Mesenchymal stem cell (in vitro differentiated cells and primary cell): Measurements from ENCODE around the gene UACA.

Source experiments
- DNase-seq: peaks from one replicate; pipeline ENCODE4 v3.0.0-alpha.2; 2013
- H2AFZ ChIP-seq: one replicate; pipeline ENCODE4 v1.6.1; 2013; ENCODE audit warnings: low read depth, mild to moderate bottlenecking, control low read depth, inconsistent platforms, low read length, moderate library complexity
- H2AK5ac ChIP-seq: 2 replicates; pipeline ENCODE4 v1.6.1; 2013; ENCODE audit warnings: low read length, moderate library complexity, mild to moderate bottlenecking, inconsistent platforms; ENCODE audit not compliant: severe bottlenecking
- H2BK120ac ChIP-seq: one replicate; pipeline ENCODE4 v1.6.1; 2013; ENCODE audit warnings: low read depth, mild to moderate bottlenecking, inconsistent platforms, low read length, moderate library complexity
- H2BK12ac ChIP-seq, 2 experiments: one replicate each; pipeline ENCODE4 v1.6.1; 2013; ENCODE audit warnings: inconsistent platforms in 2 of 2, low read length in 2 of 2, mild to moderate bottlenecking in 2 of 2, moderate library complexity in 2 of 2, control low read depth in 1 of 2
- H2BK15ac ChIP-seq: one replicate; pipeline ENCODE4 v1.6.1; 2013; ENCODE audit warnings: mild to moderate bottlenecking, low read depth, inconsistent platforms; ENCODE audit not compliant: poor library complexity, severe bottlenecking
- H2BK5ac ChIP-seq: 2 replicates; pipeline ENCODE4 v1.6.1; 2013; ENCODE audit warnings: low read depth, mild to moderate bottlenecking, low read length, control low read depth, inconsistent platforms; ENCODE audit not compliant: poor library complexity, severe bottlenecking
- H3K14ac ChIP-seq, 2 experiments: one replicate each; pipeline ENCODE4 v1.6.1; 2013; ENCODE audit warnings: inconsistent platforms in 2 of 2, low read length in 2 of 2, control low read depth in 1 of 2, mild to moderate bottlenecking in 1 of 2, moderate library complexity in 1 of 2
- H3K18ac ChIP-seq, 2 experiments: one replicate each; pipeline ENCODE4 v1.6.1; 2013; ENCODE audit warnings: inconsistent platforms in 2 of 2, low read length in 2 of 2, control low read depth in 1 of 2, low read depth in 1 of 2, mild to moderate bottlenecking in 1 of 2
- H3K23ac ChIP-seq, 2 experiments: one replicate each; pipeline ENCODE4 v1.6.1; 2013; ENCODE audit warnings: inconsistent platforms in 2 of 2, low read length in 2 of 2, mild to moderate bottlenecking in 2 of 2, moderate library complexity in 2 of 2, control low read depth in 1 of 2
- H3K27ac ChIP-seq: 2 replicates; pipeline ENCODE4 v1.5.1; 2013; ENCODE audit warnings: mild to moderate bottlenecking, moderate library complexity, low read length, control low read depth, inconsistent platforms; ENCODE audit not compliant: poor library complexity, severe bottlenecking
- H3K27me3 ChIP-seq, 2 experiments: 2 replicates each; pipeline versions ENCODE4 v1.6.1 to v1.7.0; 2013; ENCODE audit warnings: low read length in 2 of 2, mild to moderate bottlenecking in 2 of 2, moderate library complexity in 2 of 2, control low read depth in 1 of 2, inconsistent platforms in 1 of 2; ENCODE audit not compliant: control insufficient read depth in 1 of 2, insufficient read depth in 1 of 2
- H3K36me3 ChIP-seq, 2 experiments: 2 replicates each; pipeline versions ENCODE4 v1.6.1 to v1.7.0; 2013; ENCODE audit warnings: low read length in 2 of 2, control low read depth in 1 of 2, inconsistent platforms in 1 of 2, low read depth in 1 of 2, mild to moderate bottlenecking in 1 of 2; ENCODE audit not compliant: insufficient read depth in 2 of 2, control insufficient read depth in 1 of 2
- H3K4ac ChIP-seq, 2 experiments: one replicate each; pipeline ENCODE4 v1.6.1; 2013; ENCODE audit warnings: inconsistent platforms in 2 of 2, low read length in 2 of 2, mild to moderate bottlenecking in 2 of 2, moderate library complexity in 2 of 2, control low read depth in 1 of 2, low read depth in 1 of 2
- H3K4me1 ChIP-seq: 2 replicates; pipeline ENCODE4 v1.6.1; 2013; ENCODE audit warnings: low read depth, low read length, control low read depth; ENCODE audit not compliant: control insufficient read depth, insufficient read depth
- H3K4me2 ChIP-seq: 2 replicates; pipeline ENCODE4 v1.6.1; 2013; ENCODE audit warnings: low read length, mild to moderate bottlenecking, inconsistent platforms; ENCODE audit not compliant: poor library complexity, severe bottlenecking
- H3K4me3 ChIP-seq, 2 experiments: 2 replicates each; pipeline versions ENCODE4 v1.5.1 to v1.7.0; 2013; ENCODE audit warnings: low read length in 2 of 2, mild to moderate bottlenecking in 2 of 2, control low read depth in 1 of 2, low read depth in 1 of 2; ENCODE audit not compliant: insufficient read depth in 1 of 2
- H3K79me1 ChIP-seq: replicated peaks from 2 replicates; pipeline ENCODE4 v1.6.1; 2013; ENCODE audit warnings: mild to moderate bottlenecking, control low read depth, low read length, inconsistent platforms; ENCODE audit not compliant: poor library complexity, severe bottlenecking
- H3K9ac ChIP-seq: 2 replicates; pipeline ENCODE4 v1.7.0; 2013; ENCODE audit warnings: mild to moderate bottlenecking, low read length, moderate library complexity
- H3K9me3 ChIP-seq: 2 replicates; pipeline ENCODE4 v1.7.0; 2013; ENCODE audit warnings: mild to moderate bottlenecking, low read length; ENCODE audit not compliant: control insufficient read depth
- H4K8ac ChIP-seq: one replicate; pipeline ENCODE4 v1.6.1; 2013; ENCODE audit warnings: inconsistent platforms, mild to moderate bottlenecking, low read length, moderate library complexity
- H4K91ac ChIP-seq: one replicate; pipeline ENCODE4 v1.6.1; 2013; ENCODE audit warnings: mild to moderate bottlenecking, low read length, inconsistent platforms
- WGBS: methylation state at CpG from one replicate; pipeline ENCODE4 v1.1.7; 2013; ENCODE audit warnings: mixed read lengths; 5-methylcytosine and 5-hydroxymethylcytosine counted together

UACA gene

DNA sequence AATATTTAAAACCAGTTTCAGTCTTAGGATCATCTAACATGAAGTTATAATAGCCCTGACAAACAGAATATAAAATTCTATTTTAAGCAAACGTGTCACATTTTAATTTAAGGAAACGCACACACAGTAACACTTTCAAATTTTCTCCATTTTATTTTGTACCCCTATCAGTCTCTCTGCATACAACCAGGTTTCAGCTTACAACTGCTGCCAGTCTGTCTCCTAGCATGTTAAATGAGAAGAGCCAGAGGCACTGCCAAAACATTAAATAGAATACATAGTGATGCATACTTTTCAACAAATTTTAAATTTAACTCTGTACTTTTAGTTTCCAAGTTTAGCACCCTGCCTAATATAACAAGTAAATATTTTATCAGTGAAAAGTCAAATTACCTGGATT is 60.8 kb downstream of the UACA start:
- Histone ChIP-seq H2BK120ac (no peak overlapping the region), H3K27ac (peak overlapping the region; percentile 62), H2BK15ac (no peak overlapping the region), H3K9me3 (no peaks in the 10 kb centered on the region), H2BK5ac (no peak overlapping the region), H3K4me2 (no peak overlapping the region), H4K8ac (no peak overlapping the region), H2AFZ (no peak overlapping the region), H3K23ac (no peak overlapping the region), H3K79me1 (peaks cover 8% of the 10 kb centered on the region), H3K18ac (no peak overlapping the region), H2BK12ac (no peak overlapping the region), H3K4me1 (peaks cover 6% of the 10 kb centered on the region), H3K27me3 (no peaks in the 10 kb centered on the region), H4K91ac (no peak overlapping the region), H3K14ac (no peak overlapping the region), H3K9ac (peak overlapping the region; percentile 93), H3K4ac (no peak overlapping the region), H3K4me3 (peak overlapping the region in 1 of 2 experiments; percentile 74), H2AK5ac (no peak overlapping the region), H3K36me3 (peaks cover 0 to 21% of the 10 kb centered on the region in 2 experiments)
- no peak for DNase-seq
- 65% methylated on average over 2 of the region's 2 CpGs for WGBS

- H3K9ac ChIP-seq, result peak overlapping the region; percentile 93
- H2BK120ac ChIP-seq, result no peak overlapping the region
- peaks cover 6% of the 10 kb centered on the region for H3K4me1 ChIP-seq
- H3K23ac ChIP-seq, result no peak overlapping the region
- H2AK5ac ChIP-seq, result no peak overlapping the region
- H3K36me3 ChIP-seq, result peaks cover 0 to 20% of the 10 kb centered on the region in 2 experiments
- H3K27ac ChIP-seq, result peak overlapping the region; percentile 79
- peak; percentile 87 for DNase-seq
- H2BK15ac ChIP-seq, result no peak overlapping the region
- H2AFZ ChIP-seq, result no peak overlapping the region
- H3K4me3 ChIP-seq, result peak overlapping the region in 1 of 2 experiments; percentile 74
- WGBS, result 19% methylated on average over 9 of the region's 9 CpGs
- peaks cover 12% of the 10 kb centered on the region for H3K79me1 ChIP-seq
- H2BK12ac ChIP-seq, result no peak overlapping the region
- peak overlapping the region in 1 of 2 experiments; percentile 38 for H3K18ac ChIP-seq
- no peak overlapping the region for H4K91ac ChIP-seq
- H3K4ac ChIP-seq, result no peak overlapping the region
- no peak overlapping the region for H2BK5ac ChIP-seq
- no peaks in the 10 kb centered on the region for H3K27me3 ChIP-seq
- no peak overlapping the region for H4K8ac ChIP-seq
- no peak overlapping the region for H3K14ac ChIP-seq
- H3K9me3 ChIP-seq, result no peaks in the 10 kb centered on the region
- peak overlapping the region; percentile 59 for H3K4me2 ChIP-seq
These were observed 61.3 kb downstream of the UACA start for GRCh38 chr15:70701891-70702568.

DNA sequence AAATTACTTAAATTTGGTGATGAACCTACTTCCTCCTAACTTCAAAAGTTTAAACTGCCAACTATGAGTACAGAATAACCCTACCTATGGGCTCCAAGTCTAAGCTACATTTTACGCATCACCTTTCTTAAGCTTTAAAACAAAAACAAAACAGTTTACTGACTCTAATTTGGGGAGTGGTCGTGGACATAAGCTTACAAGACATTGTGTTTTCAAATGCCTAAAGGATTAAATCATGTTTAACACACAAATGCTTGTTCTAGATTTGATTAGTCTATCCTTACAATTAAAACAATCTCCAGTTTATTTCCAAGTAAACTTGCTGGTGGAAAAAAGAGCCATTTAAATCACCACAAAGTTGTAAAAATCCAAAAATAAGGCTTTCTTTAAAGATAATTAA is 62.2 kb downstream of the UACA start:
- WGBS, result 57% methylated on average over 1 of the region's 2 CpGs
- Histone ChIP-seq H3K4me3 (peak overlapping the region in 1 of 2 experiments; percentile 74), H4K8ac (no peak overlapping the region), H2AFZ (no peak overlapping the region), H4K91ac (no peak overlapping the region), H3K27me3 (no peaks in the 10 kb centered on the region), H2BK12ac (no peak overlapping the region), H3K9me3 (no peaks in the 10 kb centered on the region), H2BK120ac (no peak overlapping the region), H3K18ac (no peak overlapping the region), H3K23ac (no peak overlapping the region), H3K14ac (no peak overlapping the region), H3K79me1 (peaks cover 12% of the 10 kb centered on the region), H2AK5ac (no peak overlapping the region), H3K9ac (peak overlapping the region; percentile 93), H3K4me1 (peaks cover 6% of the 10 kb centered on the region), H3K4ac (no peak overlapping the region), H3K4me2 (no peak overlapping the region), H2BK15ac (no peak overlapping the region), H2BK5ac (no peak overlapping the region), H3K27ac (peak overlapping the region; percentile 68), H3K36me3 (peaks cover 0 to 25% of the 10 kb centered on the region in 2 experiments)
- no peak for DNase-seq

DNA sequence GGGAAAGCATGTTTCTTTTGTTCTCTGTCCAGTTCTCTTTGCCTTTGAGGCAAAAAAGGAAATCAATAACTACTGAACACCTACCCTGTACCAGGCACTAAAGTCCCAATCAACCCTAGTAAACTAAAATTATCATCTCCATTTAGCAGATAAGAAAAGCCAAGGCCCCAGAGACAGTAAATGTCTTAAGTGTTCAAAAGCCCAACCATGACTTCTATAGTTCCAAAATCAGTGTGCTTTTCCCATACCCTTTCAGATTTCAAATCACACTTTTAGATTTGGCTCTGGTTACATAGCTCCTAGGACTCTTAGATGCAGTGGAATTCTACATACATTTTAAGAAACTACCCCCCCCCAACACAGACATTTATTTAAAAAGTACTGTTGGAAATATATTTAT is 63.5 kb downstream of the UACA start:
- H3K4ac ChIP-seq, result no peak overlapping the region
- H3K14ac ChIP-seq, result no peak overlapping the region
- no peak overlapping the region for H3K18ac ChIP-seq

More for the DNA sequence above, 63.5 kb downstream of the UACA start:
- H4K91ac ChIP-seq, result no peak overlapping the region
- H3K36me3 ChIP-seq, result peaks cover 0 to 38% of the 10 kb centered on the region in 2 experiments
- H3K9me3 ChIP-seq, result no peaks in the 10 kb centered on the region
- no peak overlapping the region for H4K8ac ChIP-seq
- H2BK5ac ChIP-seq, result no peak overlapping the region
- H3K4me1 ChIP-seq, result peaks cover 6% of the 10 kb centered on the region
- H3K27ac ChIP-seq, result peak overlapping the region; percentile 60
- H3K23ac ChIP-seq, result no peak overlapping the region
- no peaks in the 10 kb centered on the region for H3K27me3 ChIP-seq
- H2AK5ac ChIP-seq, result no peak overlapping the region
- H3K4me2 ChIP-seq, result no peak overlapping the region
- H3K9ac ChIP-seq, result peak overlapping the region; percentile 93
- peaks cover 13% of the 10 kb centered on the region for H3K79me1 ChIP-seq
- no peak for DNase-seq
- H2BK15ac ChIP-seq, result no peak overlapping the region
- H2AFZ ChIP-seq, result no peak overlapping the region
- no peak overlapping the region for H3K4me3 ChIP-seq
- H2BK120ac ChIP-seq, result no peak overlapping the region
- no peak overlapping the region for H2BK12ac ChIP-seq
